T-helper 9 cell (primary cell): ENCODE data around the gene TUT1.

Source experiments
- DNase-seq: peaks from one replicate; pipeline ENCODE4 v3.0.0-alpha.2; 2020

TUT1 gene

DNA sequence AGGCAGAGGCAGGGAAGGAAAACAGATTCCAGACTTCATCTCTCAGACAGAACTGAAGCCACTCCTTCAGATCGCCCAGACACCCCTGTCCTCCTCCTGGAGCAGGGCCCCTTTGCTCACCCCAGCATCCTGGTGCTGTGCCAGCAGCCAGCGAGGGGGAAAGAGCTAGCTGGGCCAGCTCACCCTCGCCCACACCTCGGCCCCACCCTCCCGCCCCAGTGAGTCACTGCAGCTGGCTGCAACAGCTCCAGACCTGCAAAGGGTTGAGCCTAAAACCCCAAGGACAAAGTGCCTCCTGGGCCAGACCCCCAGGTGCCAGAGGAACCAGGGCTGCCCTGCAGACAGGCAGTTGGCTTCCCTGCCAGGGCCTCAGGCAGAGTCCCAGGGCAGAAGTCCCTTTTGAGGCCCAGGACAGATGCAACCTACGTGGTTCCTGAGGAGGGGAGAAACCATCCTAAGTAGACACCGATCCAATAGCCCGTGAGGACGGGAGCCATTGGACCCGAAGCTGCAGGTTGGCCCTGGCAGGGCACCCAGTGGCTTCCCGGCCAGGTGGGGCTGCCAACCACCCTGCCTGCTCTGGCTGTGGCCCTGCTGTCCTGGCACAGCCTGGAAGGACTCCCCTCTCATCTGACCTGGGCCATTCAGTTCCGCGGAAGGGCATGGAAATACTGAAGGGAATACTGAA lies 51.9 kb downstream of the TUT1 start:
- peak; percentile 37 for DNase-seq

DNA sequence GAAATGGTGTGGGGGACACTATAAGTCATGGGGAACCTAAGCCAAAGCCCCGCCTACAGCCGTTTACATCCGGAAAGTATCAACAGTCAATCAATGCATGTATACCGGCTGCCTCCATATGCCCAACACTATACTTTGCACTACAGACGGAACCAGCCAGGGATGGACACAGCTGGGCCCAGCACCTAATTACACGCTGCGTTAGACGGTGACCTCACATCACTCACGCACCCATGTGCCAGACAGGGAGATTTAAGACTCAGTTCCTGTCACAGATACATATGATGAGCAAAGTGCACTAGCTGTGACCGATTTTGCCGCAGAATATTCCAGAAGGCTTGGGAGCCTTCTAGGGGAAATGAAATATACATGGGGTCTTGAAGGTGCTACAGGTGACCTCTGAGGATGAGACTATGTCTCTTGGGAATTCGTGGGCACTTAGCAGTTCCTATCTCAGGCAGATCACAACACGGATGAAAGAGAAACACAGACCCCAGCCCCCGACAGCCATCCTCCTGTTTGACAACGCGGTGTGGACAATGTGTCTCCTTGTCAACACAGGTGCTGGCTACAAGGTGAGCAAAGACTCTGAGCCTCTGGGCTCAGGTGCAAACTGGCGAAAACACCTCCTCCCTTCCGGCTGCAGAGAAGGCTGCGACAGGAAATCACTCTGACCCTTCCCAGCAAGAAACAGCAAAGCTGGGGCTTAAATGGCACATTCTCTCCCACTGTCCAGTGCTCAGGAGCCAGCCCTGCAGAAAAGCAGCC lies 52.7 kb downstream of the TUT1 start:
- no peak for DNase-seq

- DNase-seq: no peak
These were observed 54.9 kb downstream of the TUT1 start for GRCh38 chr11:62536301-62536957.

DNA sequence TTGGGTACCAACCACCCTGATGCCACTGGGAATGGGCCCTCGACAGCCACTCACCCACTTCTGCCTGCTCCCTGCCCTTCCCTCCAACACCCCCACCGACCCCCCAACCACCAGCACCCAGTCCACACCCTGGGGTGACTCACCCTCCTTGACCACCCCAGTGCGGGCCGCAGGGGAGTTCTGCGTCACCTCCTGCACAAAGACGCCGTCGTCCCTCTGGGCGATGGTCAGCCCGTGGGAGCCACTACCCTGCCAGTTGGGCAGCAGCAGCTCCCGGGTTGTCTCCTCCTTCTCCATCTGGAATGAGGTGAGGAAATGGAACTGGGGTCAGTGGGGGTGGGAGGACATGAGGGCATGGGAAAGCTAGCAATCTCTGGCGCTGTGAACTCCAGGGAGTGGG lies 55.5 kb downstream of the TUT1 start:
- DNase-seq: no peak

GRCh38 chr11:62534779-62535545 lies 56.4 kb downstream of the TUT1 start:
- DNase-seq: no peak

DNA sequence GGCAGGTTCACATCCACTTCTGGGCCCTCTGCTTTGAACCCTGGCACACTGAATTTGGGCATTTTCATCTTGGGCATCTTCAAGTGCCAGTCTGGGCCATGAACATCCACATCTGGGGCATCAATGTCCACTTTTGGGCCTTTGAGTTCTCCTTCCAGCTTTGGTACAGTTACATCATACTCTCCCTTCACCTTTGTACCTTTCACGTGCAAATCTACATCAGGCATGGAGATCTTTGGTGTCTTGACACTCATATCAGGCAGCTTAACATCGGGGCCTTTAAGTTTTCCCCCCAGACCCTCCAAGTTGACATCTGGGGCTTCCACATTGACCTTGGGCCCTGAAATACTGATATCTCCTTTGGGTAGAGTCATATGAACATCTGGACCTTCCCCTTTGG lies 59.2 kb downstream of the TUT1 start:
- no peak for DNase-seq
